K562 (cell line): ENCODE results near the gene MLIP. TPM values are rescaled to one million over a fixed set of nuclear protein-coding genes. Genes with fewer than 3 reads are reported as not detected.
"Not testable (repeated sequence)": the region's sequence is repeated elsewhere in the genome, so short reads cannot be mapped to it uniquely, and the experiment has no call there.

Source experiments
- ATAC-seq: fragments of 200-7000 bp; cut with Tn5 transposase; 3 replicates; pipeline ENCODE4 v1.9.1; 2020; ENCODE audit warnings: moderate library complexity
- BruUV-seq: library from RNA; stranded (reverse); fragments of 400-500 nt; replicated peaks from 2 replicates; lab custom pipeline; 2021; lab: Mats Ljungman, UMichigan
- CTCF ChIA-PET: fragments of 300-600 bp; formaldehyde crosslinking; extraction: SDS; loops from one replicate; lab custom pipeline; 2021; ENCODE audit warnings: low intra/inter-chr PET ratio; lab: Yijun Ruan, JAX
- POLR2A ChIA-PET: fragments of 300-600, 350-650 bp; sonication (Branson Sonifier 250); formaldehyde crosslinking; extraction: SDS; loops from one replicate; lab custom pipeline; 2021; ENCODE audit warnings: antibody characterized with exemption, inconsistent platforms; lab: Yijun Ruan, JAX
- DNase-seq, 4 experiments: peaks; one replicate each; pipeline versions ENCODE4 v3.0.0 to v3.0.0-alpha.2; 2011 to 2018; ENCODE audit warnings: low spot score in 3 of 4, mixed read lengths in 3 of 4; ENCODE audit errors: extremely low read depth in 1 of 4
- FAIRE-seq: peaks from 2 replicates; lab custom pipeline; 2011; peaks lifted over from hg19 to GRCh38; lab: Jason Lieb, UNC
- H2AFZ ChIP-seq: 2 replicates; pipeline ENCODE4 v1.6.0; 2011; ENCODE audit warnings: low read depth, low read length, control low read depth, inconsistent platforms
- H3K27ac ChIP-seq: fragments of 200-600 bp; 3 replicates; pipeline ENCODE4 v1.8.0; 2011; ENCODE audit warnings: low read depth, mild to moderate bottlenecking, control low read depth, inconsistent platforms, low read length, moderate library complexity, mixed read lengths; ENCODE audit errors: extremely low read depth
- H3K27me3 ChIP-seq, 2 experiments: fragments of 300-600 bp in 1 of 2; 2 replicates in 1 of 2; 3 replicates in 1 of 2; pipeline versions ENCODE4 v1.6.0 to v1.8.0; 2011; ENCODE audit warnings: inconsistent platforms in 2 of 2, low read length in 2 of 2, mild to moderate bottlenecking in 1 of 2, mixed read lengths in 1 of 2, moderate library complexity in 1 of 2; ENCODE audit not compliant: control insufficient read depth in 2 of 2, insufficient read depth in 2 of 2
- H3K36me3 ChIP-seq: fragments of 300-600 bp; 3 replicates; pipeline ENCODE4 v1.8.0; 2011; ENCODE audit warnings: mild to moderate bottlenecking, low read length, inconsistent platforms; ENCODE audit not compliant: control insufficient read depth, insufficient read depth
- H3K4me1 ChIP-seq, 2 experiments: fragments of 200-600 bp in 1 of 2; replicated peaks in 1 of 2; 2 replicates in 1 of 2; 3 replicates in 1 of 2; pipeline versions ENCODE4 v1.5.1 to v1.8.0; 2011; ENCODE audit warnings: inconsistent platforms in 2 of 2, low read length in 2 of 2, mild to moderate bottlenecking in 1 of 2, mixed read lengths in 1 of 2, moderate library complexity in 1 of 2; ENCODE audit not compliant: control insufficient read depth in 2 of 2, insufficient read depth in 2 of 2
- H3K4me2 ChIP-seq: 2 replicates; pipeline ENCODE4 v1.6.1; 2011; ENCODE audit warnings: low read length, control low read depth, inconsistent platforms, mixed read lengths; ENCODE audit not compliant: insufficient read depth
- H3K4me3 ChIP-seq: fragments of 200-600 bp; sonication (generic), shearing (Covaris generic); 2 replicates; pipeline ENCODE4 v1.5.1; 2016; ENCODE audit warnings: control low read depth, inconsistent platforms
- H3K79me2 ChIP-seq: fragments of 200-600 bp; 3 replicates; pipeline ENCODE4 v1.8.0; 2011; ENCODE audit warnings: low read length, inconsistent platforms; ENCODE audit not compliant: control insufficient read depth, insufficient read depth
- H3K9ac ChIP-seq, 2 experiments: 2 replicates each; pipeline versions ENCODE4 v1.6.0 to v1.6.1; 2011; ENCODE audit warnings: low read depth in 2 of 2, low read length in 2 of 2, control low read depth in 1 of 2, inconsistent platforms in 1 of 2, mild to moderate bottlenecking in 1 of 2, mixed read lengths in 1 of 2; ENCODE audit not compliant: insufficient read depth in 1 of 2
- H3K9me1 ChIP-seq: one replicate; pipeline ENCODE4 v1.6.0; 2011; ENCODE audit warnings: inconsistent platforms, mild to moderate bottlenecking, low read length, moderate library complexity; ENCODE audit not compliant: control insufficient read depth, insufficient read depth
- H3K9me3 ChIP-seq: replicated peaks from 2 replicates; pipeline ENCODE4 v1.5.1; 2011; ENCODE audit warnings: low read depth, low read length, inconsistent platforms; ENCODE audit not compliant: control insufficient read depth, insufficient read depth
- H4K20me1 ChIP-seq: replicated peaks from 2 replicates; pipeline ENCODE4 v1.6.1; 2011; ENCODE audit warnings: low read length, inconsistent platforms, mixed read lengths; ENCODE audit not compliant: control insufficient read depth, insufficient read depth
- E2F4 ChIP-seq: sonication (generic); formaldehyde crosslinking; IDR thresholded peaks from 2 replicates; pipeline ENCODE4 v1.8.0; 2022; ENCODE audit warnings: mild to moderate bottlenecking, low read depth, missing genetic modification reagents
- KAT2B ChIP-seq: IDR thresholded peaks from one replicate; pipeline ENCODE4 v1.6.1; 2012; ENCODE audit warnings: low read depth, mild to moderate bottlenecking, control low read depth, inconsistent platforms, low read length, moderate library complexity
- MEIS2 ChIP-seq: fragments of 450-650 bp; IDR thresholded peaks from 2 replicates; pipeline ENCODE4 v1.6.1; 2014; ENCODE audit warnings: mild to moderate bottlenecking; ENCODE audit not compliant: partially characterized antibody
- PRMT5 ChIP-seq: sonication (generic); formaldehyde crosslinking; IDR thresholded peaks from 2 replicates; pipeline ENCODE4 v1.5.0; 2020; ENCODE audit warnings: missing genetic modification reagents
- RBM15 ChIP-seq: fragments of 200-400 bp; formaldehyde crosslinking; IDR thresholded peaks from 2 replicates; pipeline ENCODE4 v1.6.1; 2018; ENCODE audit warnings: mild to moderate bottlenecking, low read length, moderate library complexity; ENCODE audit not compliant: insufficient read depth
- RBM22 ChIP-seq: fragments of 200-400 bp; formaldehyde crosslinking; IDR thresholded peaks from 2 replicates; pipeline ENCODE4 v1.6.1; 2018; ENCODE audit warnings: low read length, low read depth; ENCODE audit not compliant: poor library complexity, severe bottlenecking
- RFX7 ChIP-seq: fragments of 250-450 bp; sonication (Bioruptor Pico); IDR thresholded peaks from 2 replicates; pipeline ENCODE4 v1.5.1; 2021; ENCODE audit warnings: mild to moderate bottlenecking
- ZBTB1 ChIP-seq: sonication (generic); formaldehyde crosslinking; IDR thresholded peaks from 2 replicates; pipeline ENCODE4 v1.8.1; 2023; ENCODE audit warnings: missing genetic modification reagents, low read depth, mild to moderate bottlenecking, borderline replicate concordance
- ZHX1 ChIP-seq: fragments of 150-350 bp; conservative IDR thresholded peaks from 2 replicates; pipeline ENCODE4 v1.6.1; 2014; ENCODE audit warnings: low read length
- ZNF12 ChIP-seq: sonication (generic); formaldehyde crosslinking; IDR thresholded peaks from 2 replicates; pipeline ENCODE4 v1.4.0; 2020; ENCODE audit warnings: mild to moderate bottlenecking, missing genetic modification reagents
- ZNF121 ChIP-seq: sonication (generic); formaldehyde crosslinking; conservative IDR thresholded peaks from 2 replicates; pipeline ENCODE4 v1.8.0; 2022; ENCODE audit warnings: missing genetic modification reagents
- ZNF583 ChIP-seq: fragments of 250-450 bp; sonication (Bioruptor Pico); IDR thresholded peaks from 2 replicates; pipeline ENCODE4 v1.4.0; 2020
- ZNF76 ChIP-seq: fragments of 250-450 bp; sonication (Bioruptor Pico); IDR thresholded peaks from 2 replicates; pipeline ENCODE4 v1.4.0; 2020; ENCODE audit warnings: mild to moderate bottlenecking, moderate library complexity, borderline replicate concordance
- WGBS: fragments of 100-300 bp; shearing (Covaris generic); methylation state at CpG from one replicate; pipeline ENCODE4 v1.1.6; 2016; ENCODE audit warnings: low coverage, mixed read lengths; ENCODE audit not compliant: insufficient coverage; ENCODE audit errors: missing lambda C conversion rate; 5-methylcytosine and 5-hydroxymethylcytosine counted together
- in situ Hi-C: fragments of 300-500 bp; cut with MboI; formaldehyde crosslinking; loops from 4 replicates; pipeline ENCODE4 v1.15.0; 2018; ENCODE audit warnings: inconsistent platforms, mixed read lengths
- intact Hi-C: fragments of 100-400 bp; cut with micrococcal nuclease; formaldehyde crosslinking; loops from 2 replicates; pipeline ENCODE4 v1.14.2; 2022
- polyA plus RNA-seq, 8 experiments: library from polyadenylated mRNA; depleted of rRNA in 4 of 8; stranded (reverse) in 5 of 8; unstranded in 3 of 8; fragments of >200 nt; fragmentation: Nextera tagmentation in 2 of 8; fragmentation: Illumina TruSeq in 1 of 8; extraction: Ambion mirVana in 2 of 8; extraction: Trizol in 1 of 8; gene quantifications; 2 replicates each; pipeline versions ENCODE4 v1.2.1 to v1.2.3, GENCODE V29; 2011 to 2014; ENCODE audit warnings: inconsistent platforms in 1 of 8, missing spikeins in 1 of 8
- total RNA-seq, 7 experiments: library from RNA; depleted of rRNA in 6 of 7; stranded (reverse); fragments of >200 nt in 6 of 7; fragmentation: Illumina TruSeq in 2 of 7; extraction: Trizol in 2 of 7; gene quantifications; 2 replicates each; pipeline versions ENCODE4 v1.2.1 to v1.2.3, GENCODE V29; 2011 to 2021; ENCODE audit warnings: low replicate concordance in 1 of 7

The MLIP gene
- total and polyA plus RNA-seq, 9 of the 15 experiments (the other 6 are each of a cell fraction or from before 2014, with no cell fraction given), result not detected

- TF ChIP-seq MEIS2 (no peak), ZBTB1 (no peak), PRMT5 (no peak), RBM22 (no peak), ZHX1 (no peak), ZNF121 (no peak)
Measured at GRCh38 chr6:54248319-54248718, 137.1 kb downstream of the MLIP start (continued).

- CTCF ChIA-PET, result no interaction called here
- no peak overlapping the region for H3K4me2 ChIP-seq
- in situ Hi-C loops, result no loop called here
- no peak for DNase-seq
- TF ChIP-seq ZNF583 (CRISPR knock-in tag) (no peak), RBM15 (no peak), ZNF12 (no peak), ZNF76 (CRISPR knock-in tag) (no peak), E2F4 (CRISPR knock-in tag) (no peak), RFX7 (CRISPR knock-in tag) (no peak), KAT2B (no peak)
- TF ChIP-seq, all 486 proteins: peak for 0
- POLR2A ChIA-PET, result no interaction called here
- no peak for ATAC-seq
- Histone ChIP-seq H3K36me3 (no peaks in the 10 kb centered on the region), H3K9me3 (no peaks in the 10 kb centered on the region), H3K4me1 (no peaks in the 10 kb centered on the region), H3K9me1 (no peaks in the 10 kb centered on the region), H3K27me3 (no peaks in the 10 kb centered on the region), H4K20me1 (no peaks in the 10 kb centered on the region), H3K4me3 (no peak overlapping the region), H3K9ac (no peak overlapping the region), H2AFZ (no peak overlapping the region), H3K27ac (no peak overlapping the region), H3K79me2 (no peaks in the 10 kb centered on the region)
- FAIRE-seq, result no peak
- intact Hi-C loops, result no loop called here
- WGBS, result 6% methylated on average over 1 of the region's 1 CpG
- BruUV-seq, result no TSS peak
Measured at GRCh38 chr6:54248994-54249393, 137.8 kb downstream of the MLIP start.

GRCh38 chr6:54249812-54250211 is 138.6 kb downstream of the MLIP start:
- in situ Hi-C loops, H3K4me2 ChIP-seq, H2AFZ ChIP-seq, CTCF ChIA-PET, ATAC-seq, H3K27ac ChIP-seq, H3K4me1 ChIP-seq, H3K79me2 ChIP-seq, POLR2A ChIA-PET, H3K27me3 ChIP-seq, H3K9ac ChIP-seq, FAIRE-seq, H3K36me3 ChIP-seq, H4K20me1 ChIP-seq, H3K9me1 ChIP-seq, H3K4me3 ChIP-seq, BruUV-seq, DNase-seq, H3K9me3 ChIP-seq, intact Hi-C loops: not testable (repeated sequence)
- 0% methylated on average over 2 of the region's 2 CpGs for WGBS
